AG20443 (cell line): ENCODE data around the gene SPTBN4.

Experiments used
- DNase-seq: peaks from one replicate; pipeline ENCODE4 v3.0.0; 2012; ENCODE audit warnings: low spot score, mixed read lengths

SPTBN4 gene

DNA sequence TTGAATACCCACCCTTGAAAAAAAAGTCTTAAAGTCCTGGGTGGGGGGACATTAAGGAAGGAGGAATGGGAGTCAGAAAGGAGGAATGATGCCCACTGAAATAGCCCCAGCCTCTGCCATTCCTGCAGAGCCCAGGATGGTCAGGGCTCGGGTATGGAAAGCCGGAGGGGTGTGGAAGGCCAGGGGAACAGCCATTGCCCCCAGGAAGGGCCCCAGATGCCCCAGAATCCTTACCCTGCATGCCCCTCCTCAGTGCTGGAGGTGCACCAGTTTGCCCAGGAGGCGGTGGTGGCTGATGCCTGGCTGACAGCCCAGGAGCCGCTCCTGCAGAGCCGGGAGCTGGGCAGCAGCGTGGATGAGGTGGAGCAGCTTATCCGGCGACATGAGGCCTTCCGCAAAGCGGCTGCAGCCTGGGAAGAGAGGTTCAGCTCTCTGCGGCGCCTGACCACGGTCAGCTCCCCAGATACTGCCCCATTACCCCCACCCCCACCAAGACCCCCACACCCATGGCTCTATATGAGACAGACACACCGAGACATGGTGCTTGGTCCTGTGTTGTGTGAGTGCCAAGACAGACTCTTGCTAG, 99.2 kb downstream of the SPTBN4 start:
- DNase-seq = no peak

DNA sequence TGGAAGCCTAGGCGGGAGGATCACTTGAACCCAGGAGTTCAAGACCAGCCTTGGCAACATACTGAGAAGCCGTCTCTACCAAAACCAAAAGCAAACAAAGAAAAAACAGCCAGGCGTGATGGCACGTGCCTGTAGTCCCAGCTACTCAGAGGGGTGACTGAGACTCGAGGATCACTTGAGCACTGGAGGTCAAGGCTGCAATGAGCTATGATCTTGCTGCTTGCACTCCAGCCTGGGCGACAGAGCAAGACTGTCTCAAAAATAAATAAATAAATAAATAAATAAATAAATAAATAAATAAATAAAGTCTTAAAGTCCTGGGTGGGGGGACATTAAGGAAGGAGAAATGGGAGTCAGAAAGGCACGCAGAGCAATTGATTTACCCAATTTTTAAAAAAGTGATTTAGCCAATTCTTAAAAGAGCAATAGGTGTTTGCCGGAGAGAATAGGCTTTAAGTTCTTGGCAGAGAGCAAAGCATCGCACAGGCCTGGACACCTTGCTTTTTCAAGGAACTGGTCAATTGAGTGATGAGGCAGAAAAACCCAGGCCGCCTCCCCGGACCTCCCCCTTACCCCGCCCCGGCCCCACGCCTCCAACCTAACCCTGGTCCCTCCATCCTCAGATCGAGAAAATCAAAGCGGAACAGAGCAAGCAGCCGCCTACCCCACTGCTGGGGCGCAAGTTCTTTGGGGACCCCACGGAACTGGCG, 100.4 kb downstream of the SPTBN4 start:
- peak; percentile 31 for DNase-seq

DNA sequence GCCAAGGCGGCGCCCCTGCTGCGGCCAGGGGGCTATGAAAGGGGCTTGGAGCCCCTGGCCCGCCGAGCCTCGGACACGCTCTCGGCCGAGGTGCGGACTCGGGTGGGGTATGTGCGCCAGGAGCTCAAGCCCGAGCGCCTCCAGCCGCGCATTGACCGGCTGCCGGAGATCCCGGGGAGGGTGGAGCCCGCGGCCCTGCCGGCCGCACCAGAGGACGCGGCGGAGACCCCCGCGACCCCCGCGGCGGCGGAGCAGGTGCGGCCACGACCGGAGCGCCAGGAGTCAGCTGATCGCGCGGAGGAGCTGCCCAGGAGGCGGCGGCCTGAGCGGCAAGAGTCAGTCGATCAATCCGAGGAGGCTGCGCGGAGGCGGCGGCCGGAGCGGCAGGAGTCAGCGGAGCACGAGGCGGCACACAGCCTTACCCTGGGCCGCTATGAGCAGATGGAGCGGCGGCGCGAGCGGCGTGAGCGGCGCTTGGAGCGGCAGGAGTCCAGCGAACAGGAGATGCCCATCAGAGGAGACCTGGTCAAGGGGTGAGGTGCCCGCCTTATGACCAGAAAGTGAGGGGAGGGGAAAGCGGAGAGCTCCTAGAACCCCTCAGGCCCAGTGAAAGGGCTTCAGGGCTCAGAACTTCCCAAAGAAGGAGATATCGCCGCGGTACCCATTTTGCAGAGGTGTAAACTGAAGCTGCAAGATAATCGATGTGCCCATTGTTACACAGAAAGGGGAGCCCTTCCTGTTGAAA, 101.1 kb downstream of the SPTBN4 start:
- peak; percentile 45 for DNase-seq

DNA sequence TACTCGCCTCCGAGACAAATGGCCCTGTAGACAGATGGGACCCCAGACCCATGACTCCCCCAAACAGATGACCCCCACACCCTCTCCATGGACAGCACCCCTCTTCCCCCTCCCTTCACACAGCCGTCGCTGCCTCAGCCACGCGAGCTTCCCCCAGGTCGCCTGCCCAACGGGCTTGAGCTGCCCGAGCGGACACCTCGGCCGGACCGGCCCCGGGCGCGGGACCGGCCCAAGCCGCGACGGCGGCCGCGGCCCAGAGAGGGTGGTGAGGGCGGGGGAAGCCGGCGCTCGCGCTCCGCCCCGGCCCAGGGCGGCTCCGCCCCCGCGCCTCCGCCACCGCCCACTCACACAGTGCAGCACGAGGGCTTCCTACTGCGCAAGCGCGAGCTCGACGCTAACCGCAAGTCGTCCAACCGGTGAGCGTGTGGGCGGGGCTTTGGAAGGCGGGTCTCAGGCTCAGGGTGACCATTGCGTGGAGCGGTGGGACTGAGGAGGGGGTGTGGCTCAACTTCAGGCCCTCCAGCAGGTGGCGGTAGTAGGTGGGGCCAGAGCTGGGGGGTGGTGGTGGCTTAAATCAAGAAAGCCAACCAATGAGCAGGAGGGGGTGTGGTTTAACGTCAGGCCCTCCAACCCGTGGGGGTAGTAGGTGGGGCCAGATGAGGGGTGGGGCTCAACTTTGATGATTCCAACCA, 103.7 kb downstream of the SPTBN4 start:
- DNase-seq = peak; percentile 99

DNA sequence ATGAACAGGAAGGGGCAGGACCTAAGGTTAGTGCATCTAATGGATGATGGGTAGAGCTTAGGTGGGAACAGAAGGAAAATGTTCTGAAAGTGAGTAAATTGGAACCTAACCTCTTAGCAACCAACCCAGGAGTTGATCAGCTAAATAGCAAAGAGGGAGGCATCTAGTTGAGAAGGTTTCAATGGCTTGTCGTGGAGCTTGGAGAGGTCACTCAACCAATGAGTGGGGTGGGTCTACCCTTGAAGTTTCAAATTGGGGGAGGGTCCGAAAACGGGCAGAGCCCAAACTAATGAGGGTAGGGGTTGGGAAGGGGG, 104.2 kb downstream of the SPTBN4 start:
- DNase-seq = no peak

DNA sequence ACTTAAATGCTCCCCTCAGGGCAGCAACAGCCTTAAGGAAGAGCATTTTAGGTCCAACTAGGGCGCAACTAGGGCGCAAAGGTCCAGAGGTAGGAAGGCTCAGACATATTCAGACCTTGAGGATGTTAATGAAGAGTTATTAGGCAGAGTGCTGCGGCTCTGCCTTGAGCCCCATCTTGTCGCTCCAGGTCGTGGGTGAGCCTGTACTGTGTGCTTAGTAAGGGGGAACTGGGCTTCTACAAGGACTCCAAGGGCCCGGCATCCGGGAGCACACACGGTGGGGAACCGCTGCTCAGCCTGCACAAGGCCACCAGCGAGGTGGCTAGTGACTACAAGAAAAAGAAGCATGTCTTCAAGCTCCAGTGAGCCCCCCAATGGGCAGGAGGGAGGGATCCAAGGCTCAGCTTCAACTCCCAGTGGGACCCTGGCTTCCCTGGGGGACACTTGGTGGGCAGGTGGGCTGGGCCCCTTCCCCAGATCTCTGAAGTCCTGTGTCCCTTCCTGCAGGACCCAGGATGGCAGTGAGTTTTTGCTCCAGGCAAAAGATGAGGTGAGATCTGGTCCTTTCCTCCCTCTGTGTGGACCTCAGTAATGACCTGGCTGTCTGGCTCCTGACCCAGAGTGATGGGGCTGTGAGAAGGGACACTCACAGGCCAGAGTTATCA, 105.2 kb downstream of the SPTBN4 start:
- no peak for DNase-seq

DNA sequence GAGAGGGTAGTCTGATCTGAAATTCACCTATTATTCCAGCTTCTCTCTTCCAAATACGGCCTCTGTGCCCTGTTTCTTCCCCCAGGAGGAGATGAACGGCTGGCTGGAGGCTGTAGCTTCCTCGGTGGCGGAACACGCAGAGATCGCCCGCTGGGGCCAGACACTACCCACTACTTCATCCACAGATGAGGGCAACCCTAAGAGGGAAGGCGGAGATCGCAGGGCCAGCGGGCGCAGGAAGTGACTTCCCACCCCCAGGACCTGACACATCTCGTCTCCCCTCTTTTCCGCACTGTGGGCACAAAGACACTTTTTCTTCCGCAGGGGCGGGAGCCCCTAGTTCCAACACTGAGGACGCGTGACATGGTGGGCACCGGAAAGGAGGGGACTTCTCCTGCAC, 108.5 kb downstream of the SPTBN4 start:
- DNase-seq = no peak

DNA sequence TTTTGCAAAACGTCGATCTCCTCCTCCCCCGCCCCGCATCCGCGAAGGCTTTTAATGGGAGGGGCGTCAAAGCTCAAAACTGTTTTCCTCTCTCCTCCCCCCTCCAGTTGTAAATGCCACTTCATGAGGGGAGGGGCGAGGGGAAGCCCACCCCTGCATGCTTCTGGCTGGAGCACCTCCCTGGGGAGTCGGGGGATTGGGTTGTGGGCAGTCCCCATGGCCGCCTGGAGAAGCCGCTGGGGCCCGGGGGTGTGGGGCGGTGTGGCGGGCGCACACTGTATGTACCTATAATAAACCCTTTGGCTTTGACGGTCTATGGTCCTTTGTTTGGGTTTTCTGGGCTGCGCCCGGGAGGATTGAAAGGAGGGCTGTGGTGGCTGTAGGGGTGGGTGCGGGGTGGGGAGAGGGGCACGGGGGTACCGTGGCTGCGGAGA, 109.4 kb downstream of the SPTBN4 start:
- DNase-seq = no peak

DNA sequence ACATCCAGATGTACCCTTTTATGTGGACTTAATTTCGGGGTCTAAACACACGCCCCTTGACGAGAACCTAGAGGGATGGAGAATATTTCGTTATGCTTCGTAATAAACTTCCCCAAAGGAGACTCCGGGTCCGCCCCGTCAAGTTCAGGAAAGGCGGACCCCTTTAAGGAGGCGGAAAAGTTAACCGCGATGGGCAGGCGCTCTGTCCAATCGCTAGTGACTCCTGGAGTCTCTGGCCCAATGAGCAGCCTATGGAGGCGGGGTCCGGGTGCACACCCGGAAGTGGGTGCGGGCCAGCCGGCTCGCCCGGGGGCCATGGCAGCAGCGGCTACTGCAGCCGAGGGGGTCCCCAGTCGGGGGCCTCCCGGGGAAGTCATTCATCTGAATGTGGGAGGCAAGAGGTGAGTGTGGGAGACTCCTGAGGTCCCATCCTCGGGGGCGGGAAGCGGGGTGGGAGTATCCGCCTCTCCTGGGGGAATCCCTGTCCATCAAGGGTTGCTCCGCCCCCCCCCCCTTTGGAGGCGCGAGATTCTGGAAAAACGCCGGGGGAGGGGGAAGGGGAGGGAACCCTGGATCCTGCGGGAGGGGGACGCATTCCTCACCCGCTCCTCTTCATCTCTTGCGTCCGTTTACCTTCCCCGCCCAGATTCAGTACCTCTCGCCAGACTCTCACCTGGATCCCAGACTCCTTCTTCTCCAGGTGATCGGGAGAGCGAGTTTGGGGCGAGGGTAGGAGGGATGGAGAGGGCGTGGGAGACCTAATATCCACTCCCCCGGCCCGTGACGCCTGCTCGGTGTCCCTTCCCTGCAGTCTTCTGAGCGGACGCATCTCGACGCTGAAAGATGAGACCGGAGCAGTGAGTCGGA, 110.0 kb downstream of the SPTBN4 start, which contains the start of gene SHKBP1:
Gene SHKBP1 (plus strand): TSS at position 289 of the 867 bp plus-strand sequence. CDS start 27 bp downstream, at position 316.
- peak; percentile 99 for DNase-seq

DNA sequence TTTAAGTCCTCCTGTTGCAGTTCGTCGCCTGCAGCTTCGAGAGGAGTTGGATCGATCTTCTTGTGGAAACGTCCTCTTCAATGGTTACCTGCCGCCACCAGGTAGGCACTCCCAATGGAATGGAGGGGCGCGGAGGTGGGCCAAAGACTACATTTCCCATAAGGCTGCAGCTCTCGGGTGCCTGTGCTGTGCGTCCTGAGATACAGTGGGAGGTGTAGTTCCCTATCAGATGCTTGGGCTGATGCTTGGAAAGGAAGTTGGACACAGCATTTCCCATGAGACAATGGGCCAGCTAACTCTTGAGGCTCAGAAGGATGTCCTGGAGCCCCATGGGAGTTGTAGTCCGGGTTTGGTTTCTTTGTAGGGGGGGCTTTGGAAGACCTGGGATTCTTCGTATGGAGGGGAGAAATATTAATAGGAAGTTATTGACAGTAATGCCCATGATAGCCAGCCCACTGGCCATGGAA, 111.7 kb downstream of the SPTBN4 start:
- no peak for DNase-seq

DNA sequence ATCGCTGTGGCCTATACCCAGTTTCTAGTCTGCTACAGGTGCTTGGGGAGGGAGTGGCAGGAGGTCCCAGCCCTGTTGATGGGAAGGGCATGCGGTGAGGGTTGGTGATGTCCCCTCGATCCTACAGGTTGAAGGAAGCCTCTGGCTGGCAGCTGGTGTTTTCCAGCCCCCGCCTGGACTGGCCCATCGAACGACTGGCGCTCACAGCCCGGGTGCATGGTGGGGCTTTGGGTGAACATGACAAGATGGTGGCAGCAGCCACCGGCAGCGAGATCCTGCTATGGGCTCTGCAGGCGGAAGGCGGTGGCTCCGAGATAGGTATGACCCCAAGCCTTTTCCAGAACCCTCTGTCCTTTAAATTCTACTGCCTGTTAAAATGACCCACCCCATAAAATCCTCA, 113.8 kb downstream of the SPTBN4 start:
- DNase-seq = no peak

DNA sequence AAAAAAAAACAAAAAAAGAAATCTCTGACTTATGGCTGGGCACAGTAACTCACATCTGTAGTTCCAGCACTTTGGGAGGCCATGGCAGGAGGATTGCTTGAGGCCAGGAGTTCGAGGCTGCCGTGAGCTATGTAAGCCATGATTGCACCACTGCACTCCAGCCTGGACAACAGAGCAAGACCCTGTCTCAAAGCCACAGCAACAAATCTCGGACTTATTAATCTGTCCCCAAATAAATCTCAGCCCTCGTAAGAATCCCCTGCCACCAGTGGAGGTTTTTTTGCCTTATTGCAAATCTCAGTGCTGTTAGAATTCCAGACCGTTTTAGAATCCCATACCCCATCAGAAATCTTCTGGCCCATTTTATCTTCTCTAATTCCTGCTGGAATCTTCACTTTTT, 114.7 kb downstream of the SPTBN4 start:
- DNase-seq = no peak

DNA sequence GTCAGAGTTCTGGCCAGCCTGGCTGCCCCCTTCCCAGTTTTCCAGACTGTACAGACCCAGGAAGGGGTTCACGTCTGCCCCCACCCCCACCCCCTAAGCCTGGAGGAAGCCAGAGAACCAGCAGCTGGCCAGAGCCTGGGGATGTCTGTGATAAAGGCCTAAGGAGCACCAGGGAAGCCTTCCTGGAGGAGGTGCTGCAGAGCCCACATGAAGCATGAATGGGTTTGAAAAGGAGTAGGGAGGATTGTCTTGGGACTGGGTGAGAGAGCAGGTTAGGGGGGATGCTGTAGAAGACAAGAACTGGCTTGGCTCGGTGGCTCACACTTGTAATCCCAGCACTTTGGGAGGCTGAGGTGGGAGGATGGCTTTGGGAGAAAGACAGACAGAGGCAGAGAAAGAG, 115.7 kb downstream of the SPTBN4 start:
- no peak for DNase-seq

DNA sequence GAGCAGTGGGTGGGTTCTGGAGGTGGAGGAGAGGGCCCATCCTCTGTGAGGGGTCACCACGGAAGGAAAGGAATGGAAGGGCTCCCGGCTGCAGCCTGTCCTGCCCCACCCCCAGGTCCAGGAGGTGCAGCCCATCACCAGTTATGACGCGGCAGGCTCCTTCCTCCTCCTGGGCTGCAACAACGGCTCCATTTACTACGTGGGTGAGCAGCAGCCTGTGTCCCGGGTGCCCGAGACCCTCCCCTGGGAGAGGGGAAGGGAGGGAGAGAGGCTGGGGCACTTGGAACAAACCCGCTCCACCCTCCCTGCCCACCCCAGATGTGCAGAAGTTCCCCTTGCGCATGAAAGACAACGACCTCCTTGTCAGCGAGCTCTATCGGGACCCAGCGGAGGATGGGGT, 116.5 kb downstream of the SPTBN4 start:
- no peak for DNase-seq

DNA sequence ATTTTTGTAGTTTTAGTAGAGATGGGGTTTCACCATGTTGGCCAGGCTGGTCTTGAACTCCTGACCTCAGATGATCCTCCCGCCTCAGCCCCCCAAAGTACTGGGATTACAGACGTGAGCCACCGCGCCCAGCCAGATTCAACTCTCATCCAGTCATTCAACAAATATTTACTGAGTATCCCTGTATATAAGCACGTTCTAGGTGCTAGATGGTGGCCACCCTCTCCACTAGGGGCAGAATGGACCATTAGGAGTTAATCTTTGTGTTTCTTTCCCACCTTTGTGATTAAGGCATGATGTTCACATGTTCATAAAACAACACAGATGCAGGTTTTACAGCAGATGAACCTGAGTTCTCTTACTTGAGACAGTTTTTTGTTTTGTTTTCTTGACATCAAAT, 117.2 kb downstream of the SPTBN4 start:
- no peak for DNase-seq

DNA sequence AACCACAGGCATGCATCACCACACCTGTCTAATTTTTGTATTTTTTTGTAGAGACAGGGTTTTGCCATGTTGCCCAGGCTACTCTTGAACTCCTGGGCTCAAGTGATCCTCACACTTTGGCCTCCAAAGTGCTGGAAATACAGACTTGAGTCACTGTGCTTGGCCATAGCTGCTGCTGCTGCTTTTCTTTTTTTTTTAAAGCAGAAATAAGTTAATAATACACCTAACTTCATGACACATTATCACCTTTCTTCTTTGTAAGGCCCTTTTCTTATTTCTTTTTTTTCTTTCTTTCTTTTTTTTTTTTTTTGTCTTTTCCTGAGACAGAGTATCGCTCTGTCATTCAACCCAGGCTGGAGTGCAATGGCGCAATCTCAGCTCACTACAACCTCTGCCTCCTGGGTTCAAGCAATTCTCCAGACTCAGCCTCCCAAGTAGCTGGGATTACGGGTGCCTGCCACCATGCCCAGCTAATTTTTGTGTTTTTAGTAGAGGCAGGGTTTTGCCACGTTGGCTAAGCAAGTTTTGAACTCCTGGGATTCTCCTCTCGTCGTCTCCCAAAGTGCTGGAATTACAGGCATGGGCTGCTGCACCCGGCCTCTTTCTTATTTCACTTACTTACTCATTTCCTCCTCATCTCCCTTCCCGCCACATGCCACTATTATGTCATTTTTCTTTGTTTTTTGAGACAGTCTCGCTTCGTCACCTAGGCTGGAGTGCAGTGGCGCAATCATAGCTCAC, 118.6 kb downstream of the SPTBN4 start:
- no peak for DNase-seq

DNA sequence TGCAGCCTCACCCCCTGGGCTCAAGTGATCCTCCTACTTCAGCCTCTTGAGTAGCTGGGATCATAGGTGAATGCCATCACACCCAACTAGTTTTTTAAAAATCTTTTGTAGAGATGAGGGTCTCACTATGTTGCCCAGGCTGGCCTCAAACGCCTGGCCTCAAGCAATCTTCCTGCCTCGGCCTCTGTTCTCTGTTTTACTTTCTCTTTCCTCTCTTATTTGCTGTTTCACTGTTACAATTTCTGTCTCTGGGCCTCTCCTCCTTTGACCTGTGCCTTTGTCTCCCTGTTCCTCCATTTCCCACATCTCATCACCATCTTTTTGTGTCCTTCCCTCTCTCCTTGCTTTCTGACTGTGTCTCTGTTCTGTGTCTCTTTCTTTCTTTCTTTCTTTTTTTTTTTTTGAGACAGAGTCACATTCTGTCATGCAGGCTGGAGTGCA, 119.2 kb downstream of the SPTBN4 start:
- no peak for DNase-seq

DNA sequence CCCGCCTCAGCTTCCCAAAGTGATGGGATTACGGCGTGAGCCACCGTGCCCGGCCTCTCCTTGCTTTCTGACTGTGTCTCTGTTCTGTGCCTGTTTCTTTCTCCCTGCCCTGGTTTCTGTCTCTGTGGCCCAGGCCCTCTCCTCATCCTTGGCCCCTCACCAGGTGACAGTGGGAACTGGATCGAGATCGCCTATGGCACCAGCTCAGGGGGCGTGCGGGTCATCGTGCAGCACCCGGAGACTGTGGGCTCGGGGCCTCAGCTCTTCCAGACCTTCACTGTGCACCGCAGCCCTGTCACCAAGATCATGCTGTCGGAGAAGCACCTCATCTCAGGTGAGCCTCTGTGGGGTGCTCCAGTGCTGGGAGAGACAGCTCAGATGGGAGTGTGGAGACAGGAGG, 119.8 kb downstream of the SPTBN4 start:
- no peak for DNase-seq

DNA sequence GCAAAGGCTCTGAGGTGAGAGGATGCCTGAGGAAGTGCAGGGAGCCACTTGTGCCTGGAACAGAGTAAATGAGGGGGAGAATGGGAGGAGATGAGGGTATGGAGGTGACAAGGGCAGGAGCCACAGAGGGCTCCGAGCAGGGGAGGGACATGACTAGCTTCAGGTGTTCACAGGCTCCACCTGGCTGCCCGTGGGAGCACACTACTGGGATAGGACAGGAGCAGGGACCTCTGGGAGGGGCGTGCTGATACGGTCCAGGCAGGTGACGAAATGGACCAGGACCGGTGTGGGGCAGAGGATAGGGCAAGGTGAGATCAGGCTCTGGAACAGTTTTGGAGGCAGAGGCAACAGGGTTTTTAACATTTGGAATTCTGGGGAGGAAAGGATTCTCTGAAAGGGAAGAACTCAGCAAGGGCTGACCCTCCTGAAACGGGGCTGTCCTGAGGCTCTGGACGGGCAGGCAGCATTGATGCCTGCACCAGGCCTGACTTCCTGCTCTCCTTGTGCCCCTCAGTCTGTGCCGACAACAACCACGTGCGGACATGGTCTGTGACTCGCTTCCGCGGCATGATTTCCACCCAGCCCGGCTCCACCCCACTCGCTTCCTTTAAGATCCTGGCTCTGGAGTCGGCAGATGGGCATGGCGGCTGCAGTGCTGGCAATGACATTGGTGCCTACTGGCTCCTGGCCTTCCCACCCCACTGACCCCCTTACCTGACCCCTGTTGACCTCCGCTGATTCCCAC, 121.5 kb downstream of the SPTBN4 start:
- peak; percentile 22 for DNase-seq
